ENCODE data around the gene EFNB2.

DNA sequence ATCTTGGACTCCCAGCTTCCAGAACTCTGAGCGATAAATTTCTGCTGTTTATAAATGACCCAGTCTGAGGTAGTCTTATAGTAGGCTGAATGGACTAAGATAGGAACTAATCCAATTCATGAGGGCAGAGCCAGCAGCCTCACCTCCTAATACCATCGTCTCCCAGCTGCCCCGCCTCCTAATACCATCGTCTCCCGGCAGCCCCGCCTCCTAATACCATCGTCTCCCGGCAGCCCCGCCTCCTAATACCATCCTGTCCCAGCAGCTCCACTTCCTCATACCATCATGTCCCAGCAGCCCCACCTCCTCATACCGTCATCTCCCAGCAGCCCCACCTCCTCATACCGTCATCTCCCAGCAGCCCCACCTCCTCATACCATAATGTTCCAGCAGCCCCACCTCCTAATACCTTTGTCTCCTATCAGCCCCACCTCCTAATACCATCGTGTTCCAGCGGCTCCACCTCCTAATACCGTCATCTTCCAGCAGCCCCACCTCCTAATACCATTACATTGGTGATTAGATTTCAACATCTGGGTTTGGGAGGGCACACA is 34.9 kb upstream of the EFNB2 start:
- TF ChIP-seq CTCF (IDR thresholded peaks at IDR 0.05) (no peak), POLR2A (IDR thresholded peaks at IDR 0.05) (no peak)
